HG02642 (cell line): ENCODE measurements around the gene COG2.
"Not testable (repeated sequence)": the region's sequence is repeated elsewhere in the genome, so short reads cannot be mapped to it uniquely, and the experiment has no call there.

Source experiments
- ATAC-seq: cut with Tn5 transposase; IDR thresholded peaks from one replicate; pipeline ENCODE4 v1.9.1; 2021; ENCODE audit warnings: mild to moderate bottlenecking; ENCODE audit not compliant: unreplicated experiment, poor library complexity

COG2 gene, protein sequence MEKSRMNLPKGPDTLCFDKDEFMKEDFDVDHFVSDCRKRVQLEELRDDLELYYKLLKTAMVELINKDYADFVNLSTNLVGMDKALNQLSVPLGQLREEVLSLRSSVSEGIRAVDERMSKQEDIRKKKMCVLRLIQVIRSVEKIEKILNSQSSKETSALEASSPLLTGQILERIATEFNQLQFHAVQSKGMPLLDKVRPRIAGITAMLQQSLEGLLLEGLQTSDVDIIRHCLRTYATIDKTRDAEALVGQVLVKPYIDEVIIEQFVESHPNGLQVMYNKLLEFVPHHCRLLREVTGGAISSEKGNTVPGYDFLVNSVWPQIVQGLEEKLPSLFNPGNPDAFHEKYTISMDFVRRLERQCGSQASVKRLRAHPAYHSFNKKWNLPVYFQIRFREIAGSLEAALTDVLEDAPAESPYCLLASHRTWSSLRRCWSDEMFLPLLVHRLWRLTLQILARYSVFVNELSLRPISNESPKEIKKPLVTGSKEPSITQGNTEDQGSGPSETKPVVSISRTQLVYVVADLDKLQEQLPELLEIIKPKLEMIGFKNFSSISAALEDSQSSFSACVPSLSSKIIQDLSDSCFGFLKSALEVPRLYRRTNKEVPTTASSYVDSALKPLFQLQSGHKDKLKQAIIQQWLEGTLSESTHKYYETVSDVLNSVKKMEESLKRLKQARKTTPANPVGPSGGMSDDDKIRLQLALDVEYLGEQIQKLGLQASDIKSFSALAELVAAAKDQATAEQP

GRCh38 chr1:230642263-230642959 is at the start of gene COG2:
TSS of gene COG2 (plus strand) at chr1:230642481. CDS start at chr1:230642607, 126 bp downstream.
- ATAC-seq, result peak; percentile 96

DNA sequence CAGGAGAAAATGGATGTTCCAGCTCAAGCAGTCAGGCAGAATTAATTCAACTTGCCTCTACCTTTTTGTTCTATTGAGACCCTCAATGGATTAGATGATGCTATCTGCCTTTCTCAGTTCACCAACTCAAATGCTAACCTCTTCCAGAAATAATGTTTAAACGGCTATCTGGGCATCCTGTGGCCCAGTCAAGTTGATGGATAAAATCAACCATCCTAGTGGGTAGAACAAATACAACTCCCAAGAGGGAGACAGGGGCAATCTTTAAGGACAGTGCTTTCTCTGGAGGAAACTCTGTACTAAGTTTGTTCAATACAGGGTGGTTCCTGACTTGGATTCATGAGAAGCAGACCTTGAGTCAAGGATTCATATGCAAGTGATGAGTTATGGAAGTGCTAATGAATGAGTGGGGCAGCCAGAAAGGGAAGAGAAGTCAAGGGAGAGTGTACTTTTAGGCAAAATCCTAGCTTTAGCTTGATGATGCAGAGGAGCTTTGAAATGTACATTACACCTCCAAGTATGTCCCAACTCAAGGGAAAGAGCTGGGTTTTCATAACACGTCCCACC is 49.4 kb upstream of the COG2 start:
- ATAC-seq, result no peak

GRCh38 chr1:230594214-230594773 is 48.0 kb upstream of the COG2 start:
- no peak for ATAC-seq

- no peak for ATAC-seq
Observed at GRCh38 chr1:230595181-230595580, 47.1 kb upstream of the COG2 start.

DNA sequence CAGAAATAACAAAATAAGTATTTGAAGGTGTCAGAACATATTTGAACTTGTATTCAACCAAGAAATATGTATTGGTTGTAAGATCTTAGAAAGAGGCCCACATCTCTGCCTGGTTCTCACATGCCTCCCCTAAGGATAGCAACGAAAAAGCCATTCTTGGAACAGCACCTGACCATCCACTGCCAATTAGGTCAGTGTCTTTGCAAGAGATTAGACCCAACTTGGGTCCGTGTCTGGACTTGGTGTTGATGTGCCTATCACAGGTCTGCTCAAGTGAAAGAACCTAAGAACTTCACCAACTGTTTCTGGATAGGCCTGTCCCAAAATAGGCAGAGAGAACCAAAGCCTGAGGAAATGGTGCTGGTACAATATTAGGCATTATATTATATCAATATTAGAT is 46.0 kb upstream of the COG2 start:
- ATAC-seq, result no peak

- no peak for ATAC-seq
Observed at GRCh38 chr1:230598745-230599144, 43.5 kb upstream of the COG2 start.

DNA sequence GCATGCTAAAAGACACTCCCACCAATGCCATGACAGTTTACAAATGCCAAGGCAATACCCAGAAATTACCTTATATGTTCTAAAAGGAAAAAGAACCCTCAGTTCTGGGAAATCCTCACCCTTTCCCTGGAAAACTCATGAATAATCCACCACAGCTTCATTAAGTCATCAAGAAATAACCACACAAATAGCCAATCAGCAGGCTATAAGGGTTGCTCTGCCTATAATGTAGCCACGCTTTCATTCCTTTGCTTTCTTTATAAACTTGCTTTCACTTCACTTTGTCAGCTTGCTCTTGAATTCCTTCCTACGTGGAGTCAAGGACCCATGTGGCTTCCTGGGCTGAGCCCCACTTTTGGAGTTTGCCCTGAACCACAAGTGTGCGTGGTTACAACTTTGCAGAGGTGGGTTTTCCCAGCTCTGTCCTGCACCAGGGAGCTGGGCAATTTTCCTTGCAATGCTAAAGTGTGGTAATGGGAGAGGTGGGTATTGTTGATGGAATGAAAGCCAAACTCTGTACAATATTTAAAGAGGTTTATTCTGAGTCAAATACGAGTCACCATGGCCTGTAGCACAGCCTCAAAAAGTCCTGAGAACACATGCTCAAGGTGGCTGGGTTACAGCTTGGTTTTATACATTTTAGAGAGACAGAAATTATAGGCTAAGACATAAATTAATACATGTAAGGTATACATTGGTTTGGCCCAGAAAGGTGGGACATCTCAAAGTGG is 42.2 kb upstream of the COG2 start:
- no peak for ATAC-seq

- not testable (repeated sequence) for ATAC-seq
Observed at GRCh38 chr1:230600657-230601400, 41.5 kb upstream of the COG2 start.

- ATAC-seq, result no peak
Observed at GRCh38 chr1:230609208-230609607, 33.1 kb upstream of the COG2 start.

- no peak for ATAC-seq
Observed at GRCh38 chr1:230610589-230610988, 31.7 kb upstream of the COG2 start.

DNA sequence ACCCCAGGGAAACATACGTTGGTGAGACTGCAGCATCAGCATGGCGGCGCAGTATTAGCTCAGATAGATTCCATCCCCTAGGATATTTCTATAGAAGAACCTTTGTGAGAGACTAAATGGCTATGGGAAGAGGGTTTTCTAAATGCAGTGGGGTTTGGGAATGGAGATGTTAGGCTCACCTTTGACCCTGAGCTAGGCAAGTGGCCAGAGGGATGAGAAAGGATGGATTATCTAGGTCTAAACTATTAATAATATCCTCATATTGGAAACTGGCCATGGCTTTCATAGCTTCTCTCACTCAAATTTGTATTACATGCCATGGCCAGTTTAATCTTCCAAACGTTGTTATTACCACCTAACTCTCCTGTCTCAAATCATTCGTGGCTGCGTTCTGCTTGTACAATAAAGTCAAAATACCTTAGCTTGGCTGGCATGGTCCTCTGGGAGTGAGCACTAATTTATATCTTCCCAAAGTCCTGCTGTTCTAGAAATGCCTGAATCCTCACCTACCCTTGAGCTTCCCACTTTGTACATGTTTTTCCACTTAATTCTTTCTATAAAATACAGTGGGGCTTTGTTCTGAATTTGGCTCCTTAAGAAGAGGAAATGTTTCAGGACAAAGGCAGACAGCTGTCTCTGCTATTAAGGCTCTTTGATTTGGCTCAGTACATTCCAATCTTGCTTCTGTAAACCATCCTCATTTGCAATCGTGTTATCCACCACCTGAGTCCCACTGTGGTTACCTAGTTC is 31.0 kb upstream of the COG2 start:
- no peak for ATAC-seq

DNA sequence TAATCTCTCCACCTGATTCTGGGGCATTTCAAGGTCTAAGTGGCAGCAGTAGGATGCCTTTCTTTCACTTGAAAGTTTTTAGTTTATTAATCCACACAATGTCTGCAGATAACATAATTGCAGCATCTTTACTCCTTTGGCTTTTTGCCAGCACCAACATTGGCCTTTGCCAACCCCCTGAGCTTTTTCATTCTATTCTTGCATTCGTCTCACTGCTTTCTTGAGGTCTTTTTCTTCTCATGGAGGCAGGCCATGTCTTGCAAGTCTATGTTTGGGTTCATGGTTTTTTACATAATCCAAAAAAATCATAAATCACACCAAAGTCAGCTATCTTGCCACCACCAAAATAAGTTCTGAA is 30.4 kb upstream of the COG2 start:
- ATAC-seq, result no peak

DNA sequence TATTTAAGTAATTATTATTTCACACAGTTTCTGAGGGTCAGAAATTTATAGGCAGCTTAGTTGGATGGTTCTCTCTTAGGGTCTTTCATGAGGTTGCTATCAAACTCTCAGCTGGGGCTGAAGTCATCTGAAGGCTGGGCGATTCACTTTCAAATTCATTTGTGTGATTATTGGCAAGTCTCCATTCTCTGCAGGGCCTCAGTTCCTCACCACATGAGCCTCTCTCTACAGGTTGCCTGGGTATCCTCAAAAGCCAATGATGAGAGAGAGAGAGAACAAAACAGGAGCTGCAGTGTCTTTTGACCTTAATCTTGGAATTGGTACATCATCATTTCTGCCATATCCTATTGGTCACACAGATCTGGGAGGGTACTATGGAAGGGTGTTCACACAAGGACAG is 29.6 kb upstream of the COG2 start:
- no peak for ATAC-seq

GRCh38 chr1:230614121-230614520 is 28.2 kb upstream of the COG2 start:
- no peak for ATAC-seq

DNA sequence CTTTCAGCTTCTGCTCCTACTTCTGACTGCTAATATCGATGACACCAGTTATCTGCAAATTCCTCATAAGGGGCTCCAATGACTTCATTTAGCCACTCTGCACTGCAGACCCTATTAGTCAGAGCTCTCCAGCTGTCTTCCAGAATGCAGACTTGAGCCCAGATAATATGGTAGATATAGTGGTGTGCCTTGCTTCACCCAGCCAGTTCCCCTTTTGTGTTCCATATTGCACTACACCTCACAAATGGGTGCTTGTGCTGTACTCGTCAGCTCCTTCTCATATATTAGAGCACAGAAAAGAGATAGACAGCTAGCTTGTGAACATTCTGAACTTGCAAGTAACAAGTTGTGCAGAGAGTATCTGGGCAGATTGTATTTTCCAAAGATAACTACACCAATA is 23.7 kb upstream of the COG2 start:
- ATAC-seq, result no peak

GRCh38 chr1:230620649-230621323 is 21.5 kb upstream of the COG2 start:
- ATAC-seq, result no peak

DNA sequence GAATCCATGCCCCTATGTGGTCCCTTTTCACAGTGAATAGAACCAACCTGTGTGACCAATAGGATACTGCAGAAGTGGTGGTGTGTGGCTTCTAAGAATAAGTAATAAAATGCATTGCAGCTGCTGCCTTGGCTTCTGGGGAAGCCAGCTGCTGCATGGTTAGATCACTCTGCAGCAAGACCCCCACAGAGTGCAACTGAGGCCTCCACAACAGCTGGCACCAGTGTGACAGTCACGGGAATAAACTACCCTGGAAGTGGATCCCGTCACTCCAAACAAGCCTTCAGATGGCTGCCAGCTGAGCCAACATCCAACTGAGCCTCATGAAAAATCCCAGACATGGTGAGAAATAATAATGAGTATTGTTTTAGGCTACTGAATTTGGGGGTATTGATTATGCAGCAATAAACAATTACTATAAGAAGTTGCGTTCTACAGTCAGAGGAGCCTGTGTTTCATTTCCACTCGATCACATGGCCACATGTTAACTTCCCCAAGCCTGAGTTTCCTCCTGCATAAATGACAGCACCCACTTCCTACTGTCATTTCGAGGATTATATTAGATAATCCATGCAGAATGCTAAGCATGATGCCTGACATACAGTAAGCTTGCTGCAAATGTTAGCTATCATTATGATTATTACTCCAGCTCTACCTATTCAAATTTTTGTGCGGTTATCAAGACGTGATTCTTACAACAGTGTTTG is 20.8 kb upstream of the COG2 start:
- no peak for ATAC-seq
